SK-N-SH (cell line): ENCODE data around the gene DCDC1. TPM values are rescaled to one million over a fixed set of nuclear protein-coding genes. Genes with fewer than 3 reads are reported as not detected.
A peak's percentile ranks its signal among the peaks of the same experiment; 100 is the strongest.

Experiments
- CTCF ChIA-PET: fragments of 300-600, 350-600 bp; formaldehyde crosslinking; extraction: SDS; loops from one replicate; lab custom pipeline; 2021; lab: Yijun Ruan, JAX
- POLR2A ChIA-PET: fragments of 350-600 bp; sonication (Branson Sonifier 250); formaldehyde crosslinking; extraction: SDS; loops from one replicate; lab custom pipeline; 2020; ENCODE audit warnings: antibody characterized with exemption, inconsistent platforms; lab: Yijun Ruan, JAX
- DNase-seq: peaks from one replicate; pipeline ENCODE4 v3.0.0; 2012
- H2AFZ ChIP-seq: fragments of 200-600 bp; sonication (generic); 2 replicates; pipeline ENCODE4 v1.8.1; 2016; ENCODE audit warnings: antibody characterized with exemption, mild to moderate bottlenecking, low read depth
- H3F3A ChIP-seq: fragments of 200-600 bp; sonication (generic); replicated peaks from 2 replicates; pipeline ENCODE3; 2016; ENCODE audit warnings: antibody characterized with exemption, mild to moderate bottlenecking; ENCODE audit not compliant: insufficient read depth
- H3K27ac ChIP-seq, 2 experiments: fragments of 200-500 bp in 1 of 2; fragments of 200-600 bp in 1 of 2; sonication (Bioruptor generic) in 1 of 2; sonication (generic), shearing (Covaris generic) in 1 of 2; 2 replicates each; pipeline versions ENCODE4 v1.5.1 to v1.6.1; 2014 to 2016; ENCODE audit warnings: low read depth in 2 of 2, inconsistent platforms in 1 of 2, low read length in 1 of 2, mild to moderate bottlenecking in 1 of 2, mixed read lengths in 1 of 2
- H3K27me3 ChIP-seq: fragments of 200-600 bp; sonication (generic), shearing (Covaris generic); 2 replicates; pipeline ENCODE4 v1.6.1; 2016; ENCODE audit warnings: mixed run types; ENCODE audit not compliant: insufficient read depth
- H3K36me3 ChIP-seq, 2 experiments: fragments of 200-500 bp in 1 of 2; fragments of 200-600 bp in 1 of 2; sonication (Bioruptor generic) in 1 of 2; sonication (generic) in 1 of 2; replicated peaks in 1 of 2; 2 replicates each; pipeline versions ENCODE3 to v1.5.1; 2014 to 2016; ENCODE audit warnings: low read length in 1 of 2, mild to moderate bottlenecking in 1 of 2; ENCODE audit not compliant: insufficient read depth in 2 of 2, control insufficient read depth in 1 of 2
- H3K4me1 ChIP-seq, 2 experiments: fragments of 200-500 bp in 1 of 2; fragments of 200-600 bp in 1 of 2; sonication (Bioruptor generic) in 1 of 2; sonication (generic), shearing (Covaris generic) in 1 of 2; 2 replicates each; pipeline versions ENCODE4 v1.5.1 to v1.6.1; 2014 to 2016; ENCODE audit warnings: low read depth in 1 of 2, low read length in 1 of 2, mixed run types in 1 of 2; ENCODE audit not compliant: insufficient read depth in 2 of 2, control insufficient read depth in 1 of 2
- H3K4me2 ChIP-seq: fragments of 200-600 bp; sonication (generic), shearing (Covaris generic); 2 replicates; pipeline ENCODE4 v1.6.1; 2017; ENCODE audit warnings: mixed run types
- H3K4me3 ChIP-seq, 2 experiments: fragments of 200-500 bp in 1 of 2; fragments of 200-600 bp in 1 of 2; sonication (Bioruptor generic) in 1 of 2; sonication (generic), shearing (Covaris generic) in 1 of 2; 2 replicates each; pipeline versions ENCODE4 v1.5.1 to v1.8.1; 2014 to 2016; ENCODE audit warnings: low read depth in 2 of 2, inconsistent platforms in 1 of 2, low read length in 1 of 2, mild to moderate bottlenecking in 1 of 2, mixed read lengths in 1 of 2, moderate library complexity in 1 of 2
- H3K79me2 ChIP-seq: fragments of 200-600 bp; sonication (generic); 2 replicates; pipeline ENCODE4 v1.8.1; 2017; ENCODE audit warnings: mild to moderate bottlenecking; ENCODE audit not compliant: insufficient read depth
- H3K9ac ChIP-seq: fragments of 200-600 bp; sonication (generic); 2 replicates; pipeline ENCODE4 v1.6.1; 2017; ENCODE audit warnings: mixed run types
- H3K9me2 ChIP-seq: fragments of 200-600 bp; sonication (generic); 2 replicates; pipeline ENCODE4 v1.6.1; 2017; ENCODE audit warnings: mixed run types
- H3K9me3 ChIP-seq: fragments of 200-600 bp; sonication (generic); 2 replicates; pipeline ENCODE4 v1.6.1; 2017; ENCODE audit warnings: mixed run types, mild to moderate bottlenecking, moderate library complexity
- H4K20me1 ChIP-seq: fragments of 200-600 bp; sonication (generic); 2 replicates; pipeline ENCODE4 v1.6.1; 2017; ENCODE audit warnings: mild to moderate bottlenecking, mixed run types; ENCODE audit not compliant: insufficient read depth
- CHD2 ChIP-seq: fragments of 150-350 bp; IDR thresholded peaks from 2 replicates; pipeline ENCODE4 v1.6.1; 2018; ENCODE audit warnings: low read length; ENCODE audit not compliant: partially characterized antibody
- EP300 ChIP-seq, 2 experiments: IDR thresholded peaks; 2 replicates each; pipeline versions ENCODE4 v1.4.0 to v1.6.1; 2012; ENCODE audit warnings: borderline replicate concordance in 1 of 2, low read depth in 1 of 2, low read length in 1 of 2
- IRF3 ChIP-seq: fragments of 150-350 bp; IDR thresholded peaks from 2 replicates; pipeline ENCODE4 v1.6.1; 2016; ENCODE audit warnings: mild to moderate bottlenecking, low read depth, low read length
- PBX3 ChIP-seq: IDR thresholded peaks from 2 replicates; pipeline ENCODE4; 2012
- RAD21 ChIP-seq: IDR thresholded peaks from 2 replicates; pipeline ENCODE4 v1.6.1; 2012; ENCODE audit warnings: mild to moderate bottlenecking, low read length
- RXRA ChIP-seq: IDR thresholded peaks from 2 replicates; pipeline ENCODE4 v1.4.0; 2012; ENCODE audit warnings: low read depth, mild to moderate bottlenecking, borderline replicate concordance
- SMC3 ChIP-seq: IDR thresholded peaks from 2 replicates; pipeline ENCODE4 v1.6.1; 2012; ENCODE audit warnings: low read depth, low read length, improper control_type of control experiment
- WGBS: methylation state at CpG from one replicate; pipeline ENCODE4 v1.1.6; 2017; ENCODE audit warnings: low lambda C conversion rate; 5-methylcytosine and 5-hydroxymethylcytosine counted together
- polyA plus RNA-seq, 3 experiments: library from polyadenylated mRNA; depleted of rRNA; stranded (reverse); fragments of >200 nt; gene quantifications; 2 replicates each; pipeline ENCODE4 v1.2.3, GENCODE V29; 2012
- TF ChIP-seq, protein P1 (sequence below): fragments of 200-600 bp; sonication (generic); IDR thresholded peaks from 2 replicates; pipeline ENCODE4 v1.6.1; 2017; ENCODE audit warnings: antibody characterized with exemption, mild to moderate bottlenecking, moderate library complexity

The DCDC1 gene
- polyA plus RNA-seq, 1 of the 3 experiments (the other 2 are of a cell fraction) = 0.12 TPM

- no peak overlapping the region for H2AFZ ChIP-seq
Measured at GRCh38 chr11:31106968-31107576, 262.5 kb downstream of the DCDC1 start.

More at GRCh38 chr11:31106968-31107576, 262.5 kb downstream of the DCDC1 start:
- peaks cover 0 to 9% of the 10 kb centered on the region in 2 experiments; a peak in 1 of 4 replicates for H3K4me1 ChIP-seq
- H4K20me1 ChIP-seq = no peaks in the 10 kb centered on the region
- no peaks in the 10 kb centered on the region for H3F3A ChIP-seq
- no peak overlapping the region for H3K27ac ChIP-seq
- peak; percentile 43 for DNase-seq
- H3K4me3 ChIP-seq = no peak overlapping the region; a peak in 1 of 4 replicates
- WGBS = 9% methylated on average over 5 of the region's 5 CpGs
- TF ChIP-seq PBX3 (no peak), CHD2 (no peak), RAD21 (peak; percentile 82), IRF3 (no peak), EP300 (IDR thresholded peaks at IDR 0.05; ENCODE audit: borderline replicate concordance in 1 of 2, low read depth in 1 of 2, low read length in 1 of 2) (no peak), RXRA (no peak), SMC3 (peak; percentile 40; the same call in 1 of the 2 replicates)
- TF ChIP-seq, protein P1, sequence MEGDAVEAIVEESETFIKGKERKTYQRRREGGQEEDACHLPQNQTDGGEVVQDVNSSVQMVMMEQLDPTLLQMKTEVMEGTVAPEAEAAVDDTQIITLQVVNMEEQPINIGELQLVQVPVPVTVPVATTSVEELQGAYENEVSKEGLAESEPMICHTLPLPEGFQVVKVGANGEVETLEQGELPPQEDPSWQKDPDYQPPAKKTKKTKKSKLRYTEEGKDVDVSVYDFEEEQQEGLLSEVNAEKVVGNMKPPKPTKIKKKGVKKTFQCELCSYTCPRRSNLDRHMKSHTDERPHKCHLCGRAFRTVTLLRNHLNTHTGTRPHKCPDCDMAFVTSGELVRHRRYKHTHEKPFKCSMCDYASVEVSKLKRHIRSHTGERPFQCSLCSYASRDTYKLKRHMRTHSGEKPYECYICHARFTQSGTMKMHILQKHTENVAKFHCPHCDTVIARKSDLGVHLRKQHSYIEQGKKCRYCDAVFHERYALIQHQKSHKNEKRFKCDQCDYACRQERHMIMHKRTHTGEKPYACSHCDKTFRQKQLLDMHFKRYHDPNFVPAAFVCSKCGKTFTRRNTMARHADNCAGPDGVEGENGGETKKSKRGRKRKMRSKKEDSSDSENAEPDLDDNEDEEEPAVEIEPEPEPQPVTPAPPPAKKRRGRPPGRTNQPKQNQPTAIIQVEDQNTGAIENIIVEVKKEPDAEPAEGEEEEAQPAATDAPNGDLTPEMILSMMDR = peak; percentile 61
- TF ChIP-seq, all 33 proteins: peak for 3
- POLR2A ChIA-PET = no interaction called here
- no peaks in the 10 kb centered on the region for H3K36me3 ChIP-seq
- H3K79me2 ChIP-seq = no peaks in the 10 kb centered on the region; the same call in 1 of the 2 replicates
- no peaks in the 10 kb centered on the region for H3K9me2 ChIP-seq
- no peaks in the 10 kb centered on the region for H3K9me3 ChIP-seq
- CTCF ChIA-PET = interaction anchor here (0.6 to 4.0 kb wide), 32 partner anchors 9 to 1197 kb away, joined by 3 to 21 read pairs (median 4); no protein-coding TSS in a partner anchor
- H3K27me3 ChIP-seq = no peaks in the 10 kb centered on the region; the same call in 1 of the 2 replicates
- H3K9ac ChIP-seq = no peak overlapping the region
- no peak overlapping the region for H3K4me2 ChIP-seq
